Fibroblast of the conjunctiva (primary cell): ENCODE data around the gene SLC6A6.

Experiments
- DNase-seq: peaks from one replicate; pipeline ENCODE4 v3.0.0-alpha.2; 2010; ENCODE audit warnings: low read depth

SLC6A6 gene

DNA sequence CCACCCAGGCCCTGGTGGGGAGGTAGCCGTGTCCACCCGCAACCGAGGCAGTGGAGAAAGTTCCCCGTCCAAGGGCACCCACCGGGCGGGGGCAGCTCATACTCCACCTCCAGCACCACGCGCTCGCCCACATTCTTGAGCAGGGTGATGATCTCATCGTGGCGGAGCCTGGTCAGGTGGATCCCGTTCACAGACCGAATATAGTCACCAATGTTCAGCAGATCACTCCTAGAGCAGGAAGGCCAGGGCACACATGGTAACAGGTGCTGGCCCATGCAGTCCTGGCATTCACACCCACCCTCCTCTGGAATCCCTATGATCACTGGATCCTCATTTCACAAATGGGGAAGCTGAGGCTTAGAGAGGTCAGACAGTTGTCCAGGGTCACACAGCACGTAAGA, 121.9 kb downstream of the SLC6A6 start:
- no peak for DNase-seq

DNA sequence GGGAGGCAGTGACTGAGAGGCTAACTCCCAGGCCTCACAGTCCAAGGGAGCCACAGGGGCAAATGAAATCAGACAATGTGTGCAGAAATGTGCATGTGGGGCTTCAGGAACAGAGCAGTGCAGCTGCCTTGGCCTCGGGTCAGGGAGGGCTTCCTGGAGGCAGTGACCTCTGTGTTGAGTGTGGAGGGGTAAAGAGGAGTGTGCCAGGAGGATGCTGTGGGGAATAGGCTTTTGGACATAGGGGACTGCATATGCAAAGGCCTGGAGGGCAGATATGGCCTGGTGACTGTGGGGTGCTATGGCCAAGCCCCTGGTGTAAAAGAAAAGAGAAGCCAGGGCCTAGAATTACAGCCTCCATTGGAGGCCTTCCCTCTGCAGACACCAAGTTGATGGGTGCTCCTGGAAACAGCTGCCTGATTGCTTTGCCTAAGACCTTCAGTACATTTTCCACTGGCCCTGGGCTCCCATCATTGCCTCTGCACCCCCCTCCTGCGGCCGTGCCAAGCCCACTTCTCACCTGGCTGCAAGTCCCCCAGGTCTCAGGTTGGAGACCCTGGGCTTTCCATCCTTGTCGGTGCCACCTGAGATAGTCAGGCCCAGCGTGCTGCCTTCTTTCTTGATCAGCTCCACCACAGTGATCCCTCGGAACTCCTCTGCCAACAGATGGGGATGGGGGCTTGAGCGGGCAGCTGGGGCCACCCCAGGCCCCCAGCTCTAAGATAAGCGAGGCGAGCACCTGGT, 122.7 kb downstream of the SLC6A6 start:
- no peak for DNase-seq

DNA sequence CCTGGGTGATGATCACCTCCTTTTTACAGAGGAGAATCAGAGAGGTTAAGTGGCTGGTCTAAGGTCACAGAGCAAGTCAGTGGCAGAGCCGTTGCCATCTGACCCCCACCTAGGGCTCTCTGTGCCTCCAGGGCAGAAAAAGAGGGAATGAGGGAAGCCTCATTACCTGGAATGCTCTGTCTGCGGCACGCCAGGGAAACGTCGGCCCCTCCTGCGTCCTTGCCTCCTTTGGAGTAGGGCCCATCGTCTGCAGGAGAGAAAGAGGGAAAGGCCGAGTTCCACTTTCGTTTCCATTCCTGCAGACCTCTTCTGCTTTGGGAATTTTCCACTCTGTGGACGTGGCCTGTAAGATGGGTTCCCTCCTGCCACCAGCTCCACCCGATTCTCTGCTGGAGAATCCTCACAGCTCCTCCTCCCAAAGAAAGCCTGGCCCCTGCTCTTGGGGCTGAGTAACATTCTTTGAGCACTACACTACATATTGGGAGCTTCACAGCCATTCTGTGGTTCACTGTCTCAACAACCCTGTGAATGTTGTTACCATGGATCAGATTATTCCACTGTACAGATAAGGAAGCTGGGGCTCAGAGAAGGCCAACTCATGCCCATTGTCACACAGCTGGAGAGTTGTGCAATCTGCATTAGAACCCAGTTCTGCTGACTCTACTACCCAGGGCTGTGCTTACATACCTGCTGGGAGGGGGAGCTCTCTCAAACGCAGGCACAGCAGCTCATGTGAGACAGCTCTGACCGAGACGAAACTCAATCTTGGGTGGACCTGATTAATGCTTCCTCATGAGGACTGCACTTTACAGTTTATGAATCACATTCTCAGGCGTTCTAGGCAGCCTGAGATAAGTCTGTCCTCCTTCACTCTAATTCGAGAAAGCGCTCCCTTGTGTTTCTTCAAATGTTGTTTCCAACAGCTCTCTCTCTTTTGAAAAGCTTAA, 123.6 kb downstream of the SLC6A6 start:
- DNase-seq = no peak

DNA sequence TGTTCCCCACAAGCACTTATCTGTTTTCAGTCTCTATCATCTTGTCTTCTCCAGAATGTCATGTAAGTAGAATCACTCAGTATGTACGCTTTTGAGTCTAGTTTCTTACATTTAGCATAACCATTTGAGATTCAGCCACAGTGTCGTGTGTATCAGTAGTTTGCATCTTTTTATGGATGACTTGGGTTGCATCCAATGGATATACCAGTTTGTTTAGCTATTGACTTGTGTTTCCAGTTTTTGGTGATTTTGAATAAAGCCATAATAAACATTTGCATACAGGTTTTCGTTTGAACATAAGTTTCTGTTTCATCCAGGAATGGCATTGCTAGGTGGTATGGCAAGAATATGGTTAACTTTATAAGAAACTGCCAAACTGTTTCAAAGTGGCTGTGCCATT, 125.7 kb downstream of the SLC6A6 start:
- DNase-seq = no peak

DNA sequence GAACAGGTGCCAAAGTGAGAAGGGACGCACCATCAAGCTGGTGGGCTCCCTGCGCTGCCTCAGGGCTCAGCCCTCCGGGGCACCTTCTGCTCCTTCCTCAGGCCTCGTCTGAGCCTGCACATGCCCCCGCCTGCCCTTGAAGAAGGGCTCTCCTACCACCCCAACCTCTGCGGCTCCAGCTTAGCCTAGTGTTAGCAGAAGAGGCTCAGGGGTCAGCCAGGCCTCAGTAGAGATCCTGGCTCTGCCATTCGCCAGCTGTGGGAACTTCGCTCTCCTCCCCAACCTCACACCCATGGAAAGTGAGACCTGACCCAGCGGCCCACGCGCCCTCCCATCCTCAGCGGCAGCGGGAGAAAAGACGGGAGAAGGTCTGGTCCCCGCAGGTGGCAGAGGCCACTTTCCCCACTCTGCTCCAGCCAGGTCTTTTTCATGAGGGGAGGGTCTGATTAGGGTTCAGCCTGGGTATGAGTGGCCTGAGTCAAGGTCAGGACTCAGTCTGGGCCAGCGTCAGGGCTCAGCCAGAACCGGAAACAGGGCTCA, 129.5 kb downstream of the SLC6A6 start:
- no peak for DNase-seq

DNA sequence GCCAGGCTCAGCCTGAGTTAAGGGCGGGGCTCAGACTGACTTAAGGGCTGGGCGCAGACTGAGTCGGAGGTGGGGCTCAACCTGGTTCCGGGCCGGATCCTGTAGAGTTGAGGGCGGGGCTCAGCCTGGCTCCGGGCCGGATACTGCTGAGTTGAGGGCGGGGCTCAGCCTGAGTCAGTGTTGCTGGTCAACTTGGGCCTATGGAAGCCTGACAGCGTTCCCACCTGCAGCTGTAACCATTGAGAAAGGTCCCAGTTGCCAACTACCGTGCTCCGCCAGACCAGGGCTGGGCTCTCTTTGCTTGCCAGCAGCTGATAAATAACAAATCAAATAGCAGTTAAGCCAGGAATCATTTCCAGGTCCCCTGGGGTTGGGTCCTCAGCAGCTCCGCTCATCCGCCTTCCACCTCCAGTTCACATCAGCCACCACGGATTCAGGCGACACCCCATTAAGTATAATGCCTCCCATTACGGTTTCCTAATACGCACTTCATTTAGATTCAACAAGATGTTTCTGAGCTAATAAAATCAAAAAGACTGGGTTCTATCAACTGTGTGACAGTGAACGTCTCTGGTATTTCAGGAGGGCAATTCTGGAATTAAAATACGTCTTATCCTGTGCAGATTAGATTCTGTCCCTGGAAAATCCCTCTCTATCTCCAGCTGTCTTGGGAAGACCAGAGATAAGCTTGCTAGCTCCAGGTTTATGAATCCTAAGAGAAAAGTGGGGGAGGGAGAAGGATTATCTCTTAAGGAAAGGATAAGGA, 130.5 kb downstream of the SLC6A6 start:
- no peak for DNase-seq

DNA sequence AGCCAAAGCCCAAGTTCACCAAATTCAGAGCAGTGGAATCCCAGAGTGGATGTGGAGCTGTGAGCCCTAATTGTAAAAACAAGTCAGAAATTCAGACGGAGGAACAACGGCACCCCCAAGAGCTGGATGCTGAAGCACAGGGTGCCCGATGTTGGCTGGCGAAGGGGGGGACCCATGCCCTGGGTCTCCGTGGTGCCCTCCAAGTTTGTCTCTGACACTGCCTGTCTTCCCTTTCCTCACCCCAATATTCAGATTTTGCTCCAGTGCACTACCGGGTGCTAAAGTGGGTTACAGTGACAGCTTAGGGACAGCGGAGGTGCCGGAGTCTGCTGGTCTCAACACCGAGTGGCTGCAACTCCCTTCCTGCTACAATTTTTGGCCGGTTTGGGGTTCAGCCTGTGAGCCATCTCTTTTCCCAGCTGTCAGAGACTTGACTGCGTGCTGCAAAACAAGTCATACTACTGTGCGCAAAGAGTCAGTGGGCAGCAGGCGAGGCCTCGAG, 131.1 kb downstream of the SLC6A6 start:
- no peak for DNase-seq

DNA sequence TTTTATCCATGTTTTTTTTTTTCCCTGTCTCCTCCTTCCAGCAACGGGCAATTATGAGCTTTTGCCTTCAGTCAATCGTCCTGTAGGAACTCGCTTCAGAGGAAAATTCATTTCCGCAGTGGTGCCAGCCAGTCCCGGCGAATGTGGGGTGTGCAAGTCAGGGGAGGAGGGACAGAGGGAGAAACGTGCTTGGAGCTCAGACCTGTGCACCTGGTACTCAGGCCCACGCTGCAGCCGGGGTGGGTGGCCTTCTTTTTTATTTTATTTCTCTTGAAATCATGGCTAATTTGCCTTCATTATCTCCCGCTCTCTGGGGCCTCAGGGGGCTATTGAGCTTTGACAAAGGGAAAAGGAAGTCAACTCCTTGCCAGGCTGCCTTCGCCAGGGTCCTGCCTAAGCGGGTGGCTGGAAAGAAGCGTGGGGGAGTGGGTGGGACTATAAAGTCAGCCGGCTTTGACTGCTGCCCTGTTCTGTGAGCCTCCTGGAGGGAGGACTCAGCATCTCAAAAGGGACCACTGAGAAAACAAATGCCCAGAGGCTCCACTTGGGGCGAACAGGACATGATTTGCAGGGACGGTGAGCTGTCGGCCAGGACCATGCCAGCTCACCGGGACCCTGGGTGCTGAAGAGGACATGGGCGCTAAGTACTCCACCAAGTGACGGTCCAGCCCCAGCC, 132.2 kb downstream of the SLC6A6 start:
- no peak for DNase-seq

DNA sequence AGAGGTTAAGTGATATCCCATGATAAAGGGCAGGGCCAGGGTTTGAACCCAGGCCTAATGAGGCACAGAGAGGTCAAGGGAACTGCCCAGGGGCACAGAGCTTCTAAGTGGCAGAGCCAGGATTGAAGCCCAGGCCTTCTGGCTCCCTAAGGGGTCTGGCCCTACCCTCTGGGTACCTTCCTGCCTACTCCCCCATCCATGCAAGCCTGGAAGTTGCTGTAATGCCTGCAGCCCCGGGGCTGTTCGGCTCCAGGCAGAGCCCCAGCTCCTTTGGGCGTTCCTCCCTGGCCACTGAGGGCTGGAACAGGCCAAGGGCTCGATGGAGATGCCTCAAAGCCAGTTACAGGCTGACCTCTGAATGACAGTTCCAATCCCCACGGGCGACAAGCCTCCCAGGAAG, 133.2 kb downstream of the SLC6A6 start:
- no peak for DNase-seq

DNA sequence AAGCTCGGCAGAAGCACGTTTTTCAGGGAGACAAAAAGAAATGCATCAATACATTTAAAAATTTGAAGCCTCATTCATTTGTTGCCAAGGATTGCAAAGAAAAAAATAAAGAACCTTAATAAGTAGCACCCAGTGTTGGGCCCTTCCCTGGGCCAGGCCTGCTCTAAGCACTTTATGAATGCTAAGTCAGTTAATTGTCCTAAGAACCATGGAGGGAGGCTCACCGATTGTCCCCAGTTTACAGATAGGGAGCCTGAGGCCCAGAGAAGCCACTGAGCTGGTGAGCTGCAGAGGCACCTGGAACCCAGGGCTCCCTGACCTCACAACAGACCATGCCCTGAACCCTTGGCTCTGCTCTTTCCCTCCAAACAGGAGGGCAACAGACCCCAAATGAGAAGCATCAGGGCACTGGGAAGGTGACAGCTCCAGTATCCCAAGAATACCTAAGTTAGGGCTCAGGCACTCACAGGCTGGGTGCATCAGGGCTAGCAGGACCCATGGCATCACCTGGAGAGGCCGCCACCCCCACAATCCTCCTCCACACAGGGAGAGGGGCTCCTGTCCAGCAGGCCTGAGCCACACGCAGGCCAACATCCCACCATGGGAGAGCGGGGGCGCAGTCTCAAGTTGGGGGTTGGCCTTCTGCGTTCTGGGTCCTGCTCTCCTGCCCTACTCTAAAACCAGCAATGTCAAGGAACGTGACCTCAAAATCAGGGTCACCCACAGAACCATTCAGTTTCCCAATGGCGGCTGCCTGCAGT, 133.8 kb downstream of the SLC6A6 start:
- DNase-seq = no peak

DNA sequence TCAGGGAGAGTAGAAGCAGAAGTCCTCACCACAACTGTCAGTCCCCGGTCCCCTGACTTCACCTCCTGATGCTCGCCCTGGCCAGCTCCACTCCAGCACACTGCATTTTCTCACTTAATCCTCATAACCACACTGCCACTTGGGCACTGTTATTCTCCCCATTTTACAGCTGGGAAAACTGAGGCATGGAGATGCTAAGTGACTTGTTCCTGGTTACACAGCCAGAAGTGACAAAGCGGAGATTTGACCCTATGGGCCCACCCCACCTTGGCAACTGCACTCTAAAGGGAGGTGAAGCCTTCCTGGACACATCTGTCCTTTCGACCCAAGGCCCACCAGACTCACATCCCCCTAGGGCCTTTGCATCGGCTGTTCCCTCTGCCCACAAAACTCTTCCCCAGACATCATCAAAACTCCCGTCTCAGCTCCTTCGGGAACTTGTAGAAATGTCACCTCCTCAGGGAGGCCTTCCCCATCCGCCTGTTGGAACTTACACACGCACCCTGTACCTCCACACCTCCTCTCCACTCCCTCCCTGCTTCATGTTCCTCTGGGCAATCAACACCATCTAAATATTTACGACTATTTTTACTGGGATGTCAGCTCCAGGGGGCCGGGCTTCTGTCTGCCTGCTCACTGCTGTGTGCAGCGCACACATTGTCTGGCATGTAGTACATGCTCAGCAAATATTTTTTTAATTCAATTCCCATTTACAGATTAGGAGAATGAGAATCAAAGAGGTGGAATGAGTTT, 134.6 kb downstream of the SLC6A6 start:
- DNase-seq = no peak

DNA sequence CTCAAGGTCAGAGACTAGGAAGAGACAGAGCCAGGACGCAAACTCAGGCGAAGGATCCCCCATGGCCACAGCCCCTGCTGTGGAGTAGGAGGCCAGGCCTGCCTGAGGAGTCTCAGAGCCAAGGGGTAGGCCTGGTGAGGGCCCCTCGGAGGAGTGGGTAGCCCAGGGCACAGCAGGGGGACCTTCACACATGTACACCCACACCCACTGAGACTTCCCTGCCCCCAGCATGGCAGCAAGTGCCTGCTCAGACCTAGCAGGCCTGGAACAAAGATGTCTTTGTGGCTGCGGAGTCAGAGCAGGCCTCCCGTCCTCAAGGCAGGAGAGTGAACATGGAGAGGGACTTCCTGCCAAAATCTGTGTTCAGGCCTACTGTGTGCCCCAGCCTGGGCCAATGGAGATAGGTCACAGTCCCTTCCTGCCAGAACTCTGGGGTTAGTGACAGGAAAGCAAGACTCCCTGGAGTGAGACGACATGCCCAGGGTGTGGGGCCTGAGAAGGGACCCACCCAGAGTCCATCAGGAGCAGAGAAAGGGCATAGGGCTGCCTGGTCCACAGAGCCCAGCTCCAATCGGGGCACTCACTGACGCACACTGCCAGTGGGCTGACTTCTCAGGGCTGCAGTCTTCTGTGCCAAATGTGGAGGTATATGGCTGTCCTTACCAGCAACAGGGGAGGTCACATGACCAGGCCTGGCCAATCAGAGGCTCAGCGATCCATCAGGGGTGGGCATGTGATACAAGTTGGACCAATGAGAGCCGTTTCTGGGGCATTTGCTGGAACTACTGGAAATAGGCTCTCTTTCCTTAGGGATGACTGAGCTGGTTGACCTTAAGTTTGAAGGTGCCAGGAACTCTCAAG, 135.4 kb downstream of the SLC6A6 start:
- no peak for DNase-seq

DNA sequence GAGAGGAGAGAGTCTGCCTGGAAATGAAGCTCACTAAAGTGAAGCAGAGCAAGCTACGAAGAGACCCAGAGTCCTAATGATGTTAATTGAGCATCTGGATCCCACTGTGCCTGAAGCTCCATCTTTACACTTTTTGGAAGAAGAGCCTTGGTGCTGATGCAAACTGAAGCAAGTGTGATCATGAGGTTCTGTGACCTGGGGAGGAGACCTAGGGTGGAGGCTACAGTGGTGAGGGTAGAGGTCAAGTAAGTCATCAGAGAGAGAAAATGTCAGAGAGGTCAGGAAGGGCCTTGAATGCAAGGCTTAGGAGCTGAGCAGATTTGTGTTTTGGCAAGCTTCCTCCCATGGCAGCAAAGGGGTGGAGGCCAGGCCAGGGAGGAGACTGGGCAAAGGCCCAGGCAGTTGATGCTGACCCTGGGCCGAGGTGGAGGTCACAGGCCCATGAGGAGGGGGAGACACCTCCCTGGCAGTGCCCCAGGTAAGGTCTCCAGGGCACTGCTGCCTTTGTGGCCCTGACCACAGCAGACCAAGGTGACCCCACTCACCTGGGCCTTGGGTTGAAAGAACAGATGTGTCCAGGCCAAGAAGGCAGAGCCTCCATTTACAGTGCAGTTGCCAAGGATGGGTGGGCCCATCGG, 136.2 kb downstream of the SLC6A6 start:
- DNase-seq = no peak
